Choroid plexus epithelial cell (primary cell): ENCODE measurements around the gene HPGDS.

ENCODE experiments used
- DNase-seq: peaks from one replicate; pipeline ENCODE4 v3.0.0-alpha.2; 2010; ENCODE audit warnings: low read depth
- H3K4me3 ChIP-seq: 2 replicates; pipeline ENCODE4 v1.5.1; 2011; ENCODE audit warnings: low read depth, mild to moderate bottlenecking, control low read depth, low read length, moderate library complexity
- CTCF ChIP-seq: conservative IDR thresholded peaks from 2 replicates; pipeline ENCODE4 v1.5.1; 2011; ENCODE audit warnings: low read depth, mild to moderate bottlenecking, control low read depth, inconsistent platforms, low read length, moderate library complexity

Gene HPGDS

GRCh38 chr4:94284889-94285288 lies 57.7 kb downstream of the HPGDS start:
- no peak for TF ChIP-seq CTCF
- no peak overlapping the region for H3K4me3 ChIP-seq
- no peak for DNase-seq

GRCh38 chr4:94278781-94279180 lies 63.9 kb downstream of the HPGDS start:
- H3K4me3 ChIP-seq: no peak overlapping the region
- DNase-seq: no peak
- TF ChIP-seq CTCF: no peak

GRCh38 chr4:94277534-94277933 lies 65.1 kb downstream of the HPGDS start:
- peak; percentile 29 for DNase-seq
- no peak for TF ChIP-seq CTCF
- no peak overlapping the region for H3K4me3 ChIP-seq

GRCh38 chr4:94276204-94276603 lies 66.4 kb downstream of the HPGDS start:
- H3K4me3 ChIP-seq: no peak overlapping the region
- no peak for TF ChIP-seq CTCF
- no peak for DNase-seq

GRCh38 chr4:94274912-94275311 lies 67.7 kb downstream of the HPGDS start:
- no peak for TF ChIP-seq CTCF
- no peak for DNase-seq
- no peak overlapping the region for H3K4me3 ChIP-seq

GRCh38 chr4:94271248-94271647 lies 71.4 kb downstream of the HPGDS start:
- no peak for DNase-seq
- no peak for TF ChIP-seq CTCF
- H3K4me3 ChIP-seq: no peak overlapping the region

- no peak overlapping the region for H3K4me3 ChIP-seq
- TF ChIP-seq CTCF: no peak
- no peak for DNase-seq
These were observed 75.6 kb downstream of the HPGDS start for GRCh38 chr4:94267037-94267436.
